ENCODE measurements around the gene ZNF19.

DNA sequence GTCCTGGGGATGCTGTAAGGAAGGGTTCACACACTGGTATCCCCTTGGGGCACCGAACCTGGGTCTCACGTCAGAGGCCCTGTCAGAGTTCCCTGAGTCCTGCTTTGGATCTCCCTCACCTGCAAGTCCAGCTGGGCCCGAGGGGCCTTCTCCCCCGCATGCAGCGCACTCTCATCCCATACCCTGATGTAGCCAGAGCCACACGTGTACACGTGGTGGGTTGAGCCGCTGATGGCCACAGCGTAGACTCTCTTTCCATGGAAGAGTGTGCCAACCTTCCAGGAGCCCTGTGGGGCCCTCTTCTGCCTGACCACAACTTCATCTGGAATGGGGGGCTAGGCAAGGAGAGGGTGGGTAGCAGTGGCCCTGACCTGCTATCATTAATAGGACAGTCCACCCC is 57.1 kb downstream of the ZNF19 start:
- no peak for TF ChIP-seq POLR2A (IDR thresholded peaks at IDR 0.05)
- TF ChIP-seq, protein P1, sequence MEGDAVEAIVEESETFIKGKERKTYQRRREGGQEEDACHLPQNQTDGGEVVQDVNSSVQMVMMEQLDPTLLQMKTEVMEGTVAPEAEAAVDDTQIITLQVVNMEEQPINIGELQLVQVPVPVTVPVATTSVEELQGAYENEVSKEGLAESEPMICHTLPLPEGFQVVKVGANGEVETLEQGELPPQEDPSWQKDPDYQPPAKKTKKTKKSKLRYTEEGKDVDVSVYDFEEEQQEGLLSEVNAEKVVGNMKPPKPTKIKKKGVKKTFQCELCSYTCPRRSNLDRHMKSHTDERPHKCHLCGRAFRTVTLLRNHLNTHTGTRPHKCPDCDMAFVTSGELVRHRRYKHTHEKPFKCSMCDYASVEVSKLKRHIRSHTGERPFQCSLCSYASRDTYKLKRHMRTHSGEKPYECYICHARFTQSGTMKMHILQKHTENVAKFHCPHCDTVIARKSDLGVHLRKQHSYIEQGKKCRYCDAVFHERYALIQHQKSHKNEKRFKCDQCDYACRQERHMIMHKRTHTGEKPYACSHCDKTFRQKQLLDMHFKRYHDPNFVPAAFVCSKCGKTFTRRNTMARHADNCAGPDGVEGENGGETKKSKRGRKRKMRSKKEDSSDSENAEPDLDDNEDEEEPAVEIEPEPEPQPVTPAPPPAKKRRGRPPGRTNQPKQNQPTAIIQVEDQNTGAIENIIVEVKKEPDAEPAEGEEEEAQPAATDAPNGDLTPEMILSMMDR (IDR thresholded peaks at IDR 0.05), result no peak

Data from esophagus squamous epithelium (tissue), 4 donors.